NT2/D1 (cell line): ENCODE results near the gene STARD10.

Experiments used
- YY1 ChIP-seq: IDR thresholded peaks from 2 replicates; pipeline ENCODE4 v1.6.1; 2011; ENCODE audit not compliant: insufficient read length, insufficient read depth
- ZNF274 ChIP-seq: IDR thresholded peaks from 2 replicates; pipeline ENCODE4 v1.6.1; 2011; ENCODE audit warnings: mild to moderate bottlenecking, low read depth, low read length

GRCh38 chr11:72773696-72774095 is 20.2 kb downstream of the STARD10 start:
- no peak for TF ChIP-seq YY1
- TF ChIP-seq ZNF274: no peak
